Measurements from ENCODE around the gene CYP51A1.
A peak's percentile ranks its signal among the peaks of the same experiment; 100 is the strongest.

CYP51A1 gene

DNA sequence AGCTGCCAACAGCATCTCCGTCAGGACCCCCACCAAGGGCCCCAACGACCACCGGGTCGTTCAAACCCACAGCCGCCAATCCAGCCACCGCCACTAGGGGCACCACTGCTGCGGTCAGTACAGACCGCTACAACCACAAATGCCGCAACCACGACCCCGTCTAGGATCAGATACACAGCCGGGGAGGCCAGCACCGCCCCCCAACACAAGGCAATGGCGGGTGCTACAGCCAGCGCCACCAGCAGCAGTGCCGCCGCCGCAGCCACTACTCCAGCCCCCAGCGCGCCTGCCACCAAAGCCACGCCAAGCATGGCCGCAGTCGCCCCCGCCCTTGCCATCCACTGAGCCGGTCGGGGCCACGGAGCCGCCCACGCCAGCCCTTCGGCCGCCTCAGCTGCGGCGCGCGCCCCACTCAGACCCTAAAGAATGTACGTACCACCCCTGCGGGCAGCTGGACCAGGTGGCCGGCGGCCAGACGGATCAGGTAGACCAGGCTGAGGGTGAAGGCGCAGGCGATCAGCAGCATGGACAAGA lies 473 bp downstream of the CYP51A1 start:
- under 1% methylated on average over 42 of the region's 42 CpGs for WGBS

DNA sequence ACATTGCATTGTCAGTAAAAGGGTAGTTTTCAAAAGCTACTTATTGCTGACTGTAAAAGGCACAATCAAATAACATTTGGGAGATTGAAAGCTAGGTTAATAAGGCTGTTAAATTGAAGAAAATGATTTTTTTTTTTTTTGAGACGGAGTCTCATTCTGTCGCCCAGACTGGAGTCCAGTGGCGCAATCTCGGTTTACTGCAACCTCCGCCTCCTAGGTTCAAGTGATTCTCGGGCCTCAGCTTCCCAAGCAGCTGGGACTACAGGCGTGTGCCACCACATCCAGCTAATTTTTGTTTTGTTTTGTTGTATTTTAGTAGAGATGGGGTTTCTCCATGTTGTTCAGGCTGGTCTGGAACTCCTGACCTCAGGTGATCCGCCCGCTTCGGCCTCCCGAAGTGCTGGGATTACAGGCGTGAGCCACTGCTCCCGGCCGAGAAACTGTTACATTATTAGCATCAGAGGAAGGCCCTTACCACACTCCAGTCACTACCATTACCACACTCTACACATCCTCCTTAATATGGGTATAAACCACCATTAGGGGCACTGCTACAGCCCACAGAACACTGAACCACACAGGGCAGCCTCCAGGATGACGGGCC lies 1.0 kb downstream of the CYP51A1 start:
- no peak overlapping the region for H3K27ac ChIP-seq (ENCODE audit: low read length, poor library complexity, severe bottlenecking)
- H3K4me3 ChIP-seq (ENCODE audit: insufficient read depth in 1 of 2, low read depth in 1 of 2, low read length in 2 of 2) = peak overlapping the region; percentile 94 to 95
- H3K9ac ChIP-seq (ENCODE audit: low read length) = peak overlapping the region; percentile 98
- WGBS = 25% methylated on average over 15 of the region's 15 CpGs
- H2AK5ac ChIP-seq (ENCODE audit: low read length, severe bottlenecking) = no peak overlapping the region
- H3K18ac ChIP-seq (ENCODE audit: low read depth in 1 of 2, low read length in 2 of 2) = peak overlapping the region in 1 of 2 experiments; percentile 99
- no peak overlapping the region for H3K14ac ChIP-seq (ENCODE audit: low read length in 2 of 2)
- no peak overlapping the region for H3K23ac ChIP-seq (ENCODE audit: low read length in 2 of 2)
- H3K27me3 ChIP-seq (ENCODE audit: control insufficient read depth in 1 of 2, insufficient read depth in 1 of 2, low read length in 2 of 2) = no peaks in the 10 kb centered on the region
- H3K4ac ChIP-seq (ENCODE audit: low read depth in 1 of 2, low read length in 2 of 2) = peak overlapping the region in 1 of 2 experiments; percentile 61
- H4K8ac ChIP-seq (ENCODE audit: low read length) = no peak overlapping the region
- no peak overlapping the region for H2BK120ac ChIP-seq (ENCODE audit: low read depth, low read length)
- peak; percentile 42 for DNase-seq
- no peaks in the 10 kb centered on the region for H3K9me3 ChIP-seq (ENCODE audit: control insufficient read depth, low read length)
- no peak overlapping the region for H2BK5ac ChIP-seq (ENCODE audit: low read depth, low read length, poor library complexity, severe bottlenecking)
- H2AFZ ChIP-seq (ENCODE audit: low read depth, low read length) = no peak overlapping the region
- H4K91ac ChIP-seq (ENCODE audit: low read length) = no peak overlapping the region
- H2BK12ac ChIP-seq (ENCODE audit: low read length in 2 of 2) = no peak overlapping the region
- H3K79me1 ChIP-seq (replicated peaks; ENCODE audit: low read length, poor library complexity, severe bottlenecking) = peaks cover 2% of the 10 kb centered on the region
- H3K36me3 ChIP-seq (ENCODE audit: control insufficient read depth in 1 of 2, insufficient read depth in 2 of 2, low read depth in 1 of 2, low read length in 2 of 2) = peaks cover 3 to 34% of the 10 kb centered on the region in 2 experiments
- no peaks in the 10 kb centered on the region for H3K4me1 ChIP-seq (ENCODE audit: control insufficient read depth, insufficient read depth, low read depth, low read length)
- peak overlapping the region; percentile 74 for H3K4me2 ChIP-seq (ENCODE audit: low read length, poor library complexity, severe bottlenecking)
- no peak overlapping the region for H2BK15ac ChIP-seq (ENCODE audit: low read depth, poor library complexity, severe bottlenecking)

More for the DNA sequence above, 473 bp downstream of the CYP51A1 start:
- Histone ChIP-seq H2BK15ac (ENCODE audit: low read depth, poor library complexity, severe bottlenecking) (peak overlapping the region; percentile 97), H3K18ac (ENCODE audit: low read depth in 1 of 2, low read length in 2 of 2) (peak overlapping the region; percentile 92 to 99), H2BK12ac (ENCODE audit: low read length in 2 of 2) (peak overlapping the region in 1 of 2 experiments; percentile 99), H4K91ac (ENCODE audit: low read length) (peak overlapping the region; percentile 98), H3K4me3 (ENCODE audit: insufficient read depth in 1 of 2, low read depth in 1 of 2, low read length in 2 of 2) (peak overlapping the region; percentile 94 to 95), H3K27ac (ENCODE audit: low read length, poor library complexity, severe bottlenecking) (peak overlapping the region; percentile 97), H3K9me3 (ENCODE audit: control insufficient read depth, low read length) (no peaks in the 10 kb centered on the region), H3K14ac (ENCODE audit: low read length in 2 of 2) (peak overlapping the region in 1 of 2 experiments; percentile 99), H3K4me1 (ENCODE audit: control insufficient read depth, insufficient read depth, low read depth, low read length) (no peaks in the 10 kb centered on the region), H2BK120ac (ENCODE audit: low read depth, low read length) (peak overlapping the region; percentile 95), H2AFZ (ENCODE audit: low read depth, low read length) (peak overlapping the region; percentile 75), H3K23ac (ENCODE audit: low read length in 2 of 2) (peak overlapping the region; percentile 94 to 98), H3K9ac (ENCODE audit: low read length) (peak overlapping the region; percentile 98), H3K27me3 (ENCODE audit: control insufficient read depth in 1 of 2, insufficient read depth in 1 of 2, low read length in 2 of 2) (no peaks in the 10 kb centered on the region), H3K79me1 (replicated peaks; ENCODE audit: low read length, poor library complexity, severe bottlenecking) (no peaks in the 10 kb centered on the region), H2AK5ac (ENCODE audit: low read length, severe bottlenecking) (no peak overlapping the region), H3K36me3 (ENCODE audit: control insufficient read depth in 1 of 2, insufficient read depth in 2 of 2, low read depth in 1 of 2, low read length in 2 of 2) (peaks cover 0 to 28% of the 10 kb centered on the region in 2 experiments), H3K4ac (ENCODE audit: low read depth in 1 of 2, low read length in 2 of 2) (peak overlapping the region; percentile 85 to 99), H4K8ac (ENCODE audit: low read length) (peak overlapping the region; percentile 81), H2BK5ac (ENCODE audit: low read depth, low read length, poor library complexity, severe bottlenecking) (no peak overlapping the region), H3K4me2 (ENCODE audit: low read length, poor library complexity, severe bottlenecking) (peak overlapping the region; percentile 74)
- peak; percentile 78 for DNase-seq

DNA sequence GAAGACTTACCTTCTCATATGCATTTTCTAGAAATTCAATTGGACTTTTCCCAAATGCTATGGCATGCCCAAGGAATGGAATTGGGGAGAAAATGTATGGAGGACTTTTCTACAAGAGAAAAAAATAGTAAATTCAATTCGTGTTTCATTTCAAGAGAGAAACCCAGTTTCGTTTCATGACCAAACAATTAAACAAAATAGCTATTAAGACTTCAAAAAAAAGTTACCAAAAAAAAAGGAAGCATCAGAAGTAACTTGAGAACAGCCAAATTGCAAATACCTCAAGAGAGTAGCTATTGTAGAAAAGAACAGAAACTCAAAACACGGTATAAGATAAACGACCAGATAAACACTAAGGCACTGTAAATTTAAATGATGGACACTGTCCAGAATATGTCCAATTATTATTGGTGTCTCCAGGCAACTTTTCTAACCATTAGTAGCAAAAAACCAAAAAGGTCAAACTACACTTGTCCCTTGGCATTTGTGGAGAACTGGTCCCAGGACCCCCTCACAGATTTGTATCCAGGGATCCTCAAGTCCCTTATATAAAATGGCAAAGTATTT lies 2.4 kb downstream of the CYP51A1 start:
- Histone ChIP-seq H2BK15ac (ENCODE audit: low read depth, poor library complexity, severe bottlenecking) (no peak overlapping the region), H3K9ac (ENCODE audit: low read length) (peak overlapping the region; percentile 98), H2BK5ac (ENCODE audit: low read depth, low read length, poor library complexity, severe bottlenecking) (no peak overlapping the region)

DNA sequence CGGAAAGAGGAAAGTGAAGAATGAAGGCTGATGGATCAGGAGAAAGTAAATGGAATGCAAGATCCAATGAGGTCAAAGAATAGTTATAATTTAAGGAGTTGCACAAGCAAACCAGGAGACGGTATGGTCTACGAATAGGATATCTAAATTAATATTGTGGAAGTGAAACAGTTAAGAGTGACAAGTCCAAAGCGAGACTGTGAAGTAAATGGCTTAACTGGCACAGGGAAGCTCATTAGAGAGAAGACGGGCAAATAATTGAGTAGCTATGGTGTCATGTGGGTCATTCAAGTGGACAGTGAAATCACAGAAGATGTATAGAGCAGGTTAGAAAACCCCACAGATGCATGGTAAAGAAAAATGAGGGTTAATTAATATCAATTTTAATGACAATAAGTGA lies 3.2 kb downstream of the CYP51A1 start:
- Histone ChIP-seq H3K23ac (ENCODE audit: low read length in 2 of 2) (no peak overlapping the region), H3K27ac (ENCODE audit: low read length, poor library complexity, severe bottlenecking) (no peak overlapping the region), H3K4ac (ENCODE audit: low read depth in 1 of 2, low read length in 2 of 2) (no peak overlapping the region), H3K14ac (ENCODE audit: low read length in 2 of 2) (no peak overlapping the region), H3K4me3 (ENCODE audit: insufficient read depth in 1 of 2, low read depth in 1 of 2, low read length in 2 of 2) (no peak overlapping the region), H2AFZ (ENCODE audit: low read depth, low read length) (no peak overlapping the region), H4K8ac (ENCODE audit: low read length) (no peak overlapping the region), H3K27me3 (ENCODE audit: control insufficient read depth in 1 of 2, insufficient read depth in 1 of 2, low read length in 2 of 2) (no peaks in the 10 kb centered on the region), H3K4me1 (ENCODE audit: control insufficient read depth, insufficient read depth, low read depth, low read length) (no peaks in the 10 kb centered on the region), H2BK5ac (ENCODE audit: low read depth, low read length, poor library complexity, severe bottlenecking) (peak overlapping the region; percentile 6), H3K79me1 (replicated peaks; ENCODE audit: low read length, poor library complexity, severe bottlenecking) (peaks cover 5% of the 10 kb centered on the region), H3K18ac (ENCODE audit: low read depth in 1 of 2, low read length in 2 of 2) (no peak overlapping the region), H3K4me2 (ENCODE audit: low read length, poor library complexity, severe bottlenecking) (no peak overlapping the region), H3K36me3 (ENCODE audit: control insufficient read depth in 1 of 2, insufficient read depth in 2 of 2, low read depth in 1 of 2, low read length in 2 of 2) (peaks cover 3 to 55% of the 10 kb centered on the region in 2 experiments), H4K91ac (ENCODE audit: low read length) (no peak overlapping the region), H2BK15ac (ENCODE audit: low read depth, poor library complexity, severe bottlenecking) (no peak overlapping the region), H2BK120ac (ENCODE audit: low read depth, low read length) (no peak overlapping the region), H3K9ac (ENCODE audit: low read length) (no peak overlapping the region), H2AK5ac (ENCODE audit: low read length, severe bottlenecking) (no peak overlapping the region), H3K9me3 (ENCODE audit: control insufficient read depth, low read length) (no peaks in the 10 kb centered on the region), H2BK12ac (ENCODE audit: low read length in 2 of 2) (no peak overlapping the region)
- DNase-seq = no peak
- 97% methylated on average over 5 of the region's 5 CpGs for WGBS

More for the DNA sequence above, 2.4 kb downstream of the CYP51A1 start:
- H2BK12ac ChIP-seq (ENCODE audit: low read length in 2 of 2) = no peak overlapping the region
- peaks cover 3 to 48% of the 10 kb centered on the region in 2 experiments for H3K36me3 ChIP-seq (ENCODE audit: control insufficient read depth in 1 of 2, insufficient read depth in 2 of 2, low read depth in 1 of 2, low read length in 2 of 2)
- no peaks in the 10 kb centered on the region for H3K4me1 ChIP-seq (ENCODE audit: control insufficient read depth, insufficient read depth, low read depth, low read length)
- H3K4me2 ChIP-seq (ENCODE audit: low read length, poor library complexity, severe bottlenecking) = no peak overlapping the region
- no peak overlapping the region for H3K27ac ChIP-seq (ENCODE audit: low read length, poor library complexity, severe bottlenecking)
- H3K9me3 ChIP-seq (ENCODE audit: control insufficient read depth, low read length) = no peaks in the 10 kb centered on the region
- no peak overlapping the region for H4K8ac ChIP-seq (ENCODE audit: low read length)
- H3K23ac ChIP-seq (ENCODE audit: low read length in 2 of 2) = no peak overlapping the region
- H3K18ac ChIP-seq (ENCODE audit: low read depth in 1 of 2, low read length in 2 of 2) = no peak overlapping the region
- peaks cover 5% of the 10 kb centered on the region for H3K79me1 ChIP-seq (replicated peaks; ENCODE audit: low read length, poor library complexity, severe bottlenecking)
- no peak overlapping the region for H3K4ac ChIP-seq (ENCODE audit: low read depth in 1 of 2, low read length in 2 of 2)
- no peak overlapping the region for H3K14ac ChIP-seq (ENCODE audit: low read length in 2 of 2)
- WGBS = 50% methylated on average over 2 of the region's 4 CpGs
- H2AFZ ChIP-seq (ENCODE audit: low read depth, low read length) = no peak overlapping the region
- no peak overlapping the region for H2AK5ac ChIP-seq (ENCODE audit: low read length, severe bottlenecking)
- H2BK120ac ChIP-seq (ENCODE audit: low read depth, low read length) = no peak overlapping the region
- H3K4me3 ChIP-seq (ENCODE audit: insufficient read depth in 1 of 2, low read depth in 1 of 2, low read length in 2 of 2) = peak overlapping the region in 1 of 2 experiments; percentile 95
- DNase-seq = no peak
- no peak overlapping the region for H4K91ac ChIP-seq (ENCODE audit: low read length)
- H3K27me3 ChIP-seq (ENCODE audit: control insufficient read depth in 1 of 2, insufficient read depth in 1 of 2, low read length in 2 of 2) = no peaks in the 10 kb centered on the region
